ENCODE data around the gene LSG1.

The LSG1 gene

DNA sequence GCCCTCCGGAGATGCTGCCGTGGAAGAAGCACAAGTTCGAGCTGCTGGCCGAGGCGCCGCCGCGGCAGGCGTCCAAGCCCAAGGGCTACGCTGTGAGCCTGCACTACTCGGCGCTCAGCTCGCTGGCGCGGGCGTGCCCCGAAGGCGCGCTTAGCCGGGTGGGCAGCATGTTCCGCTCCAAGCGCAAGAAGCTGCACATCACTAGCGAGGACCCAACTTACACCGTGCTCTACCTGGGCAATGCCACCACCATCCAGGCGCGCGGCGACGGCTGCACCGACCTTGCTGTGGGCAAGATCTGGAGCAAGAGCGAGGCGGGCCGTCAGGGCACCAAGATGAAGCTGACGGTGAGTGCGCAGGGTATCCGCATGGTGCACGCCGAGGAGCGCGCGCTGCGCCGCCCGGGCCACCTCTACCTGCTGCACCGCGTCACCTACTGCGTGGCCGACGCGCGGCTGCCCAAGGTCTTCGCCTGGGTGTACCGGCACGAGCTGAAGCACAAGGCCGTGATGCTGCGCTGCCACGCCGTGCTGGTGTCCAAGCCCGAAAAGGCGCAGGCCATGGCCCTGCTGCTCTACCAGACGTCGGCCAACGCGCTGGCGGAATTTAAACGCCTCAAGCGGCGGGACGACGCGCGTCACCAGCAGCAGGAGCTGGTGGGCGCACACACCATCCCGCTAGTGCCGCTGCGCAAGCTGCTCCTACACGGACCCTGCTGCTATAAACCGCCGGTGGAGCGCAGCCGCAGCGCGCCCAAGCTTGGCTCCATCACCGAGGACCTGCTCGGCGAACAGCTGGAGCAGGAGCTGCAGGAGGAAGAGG lies 15.0 kb upstream of the LSG1 start:
- peak; percentile 50 for DNase-seq (ENCODE audit: low spot score)

DNA sequence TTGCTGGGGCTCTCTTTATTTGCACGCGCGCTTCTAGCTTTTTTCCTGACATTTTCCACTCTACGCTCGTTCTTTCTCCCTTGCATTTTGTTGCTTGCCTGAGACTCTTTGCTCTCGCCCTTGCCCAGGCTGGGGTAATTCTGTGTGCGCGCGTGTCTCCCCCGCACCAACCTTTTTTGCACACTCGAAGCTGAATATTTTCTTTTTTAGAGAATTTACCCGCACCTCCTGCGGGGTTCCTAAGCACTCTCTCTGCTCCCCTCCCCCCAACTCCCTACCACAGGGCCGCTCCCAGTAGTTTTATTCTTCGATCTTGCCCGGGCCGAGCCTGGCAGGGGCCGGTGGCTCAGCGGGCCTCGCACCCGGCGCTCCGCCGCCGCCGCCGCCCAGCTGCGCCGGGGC lies 14.4 kb upstream of the LSG1 start:
- peak; percentile 20 for DNase-seq (ENCODE audit: low spot score)

GRCh38 chr3:194685718-194686413 lies 13.9 kb upstream of the LSG1 start, which contains the start of gene FAM43A:
Gene FAM43A (plus strand): TSS chr3:194685883. CDS start chr3:194686827, 944 bp downstream.
- peak; percentile 95 for DNase-seq (ENCODE audit: low spot score)

DNA sequence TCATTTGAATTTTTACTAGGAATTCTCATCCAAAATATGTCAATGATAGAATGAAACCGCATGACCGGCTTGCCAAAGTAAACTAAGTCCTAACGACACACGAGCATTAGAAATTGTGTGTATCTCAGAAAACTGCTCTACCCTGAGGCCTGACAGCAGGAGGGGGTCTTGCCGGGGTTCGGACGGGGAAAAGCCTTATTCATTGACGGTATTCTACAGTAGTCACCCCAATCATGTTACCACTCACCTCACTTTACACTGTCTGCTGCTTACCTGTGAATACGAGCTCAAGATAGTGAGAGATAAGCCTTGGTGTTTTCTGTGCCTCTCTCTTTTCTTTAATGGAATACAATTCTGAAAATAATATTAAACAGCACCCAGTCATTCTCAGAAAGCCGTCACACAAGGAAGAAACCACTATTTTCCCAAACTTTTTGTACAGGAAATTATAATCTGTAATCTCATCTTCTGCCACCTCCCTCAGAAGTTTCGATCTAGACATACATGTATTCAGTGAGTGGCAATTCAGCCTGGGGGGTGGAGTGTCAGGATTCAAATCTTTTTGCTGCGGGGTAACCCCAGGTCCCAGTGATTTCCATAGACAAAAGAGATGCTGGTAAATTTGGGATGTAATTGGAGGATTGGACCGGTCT lies 13.2 kb upstream of the LSG1 start:
- DNase-seq (ENCODE audit: low spot score) = no peak

- DNase-seq (ENCODE audit: low spot score) = no peak
Measured at GRCh38 chr3:194683380-194683779, 11.4 kb upstream of the LSG1 start.

- DNase-seq (ENCODE audit: low spot score) = peak; percentile 87
Measured at GRCh38 chr3:194682694-194683310, 10.8 kb upstream of the LSG1 start.

- DNase-seq (ENCODE audit: low spot score) = no peak
Measured at GRCh38 chr3:194682189-194682693, 10.2 kb upstream of the LSG1 start.

DNA sequence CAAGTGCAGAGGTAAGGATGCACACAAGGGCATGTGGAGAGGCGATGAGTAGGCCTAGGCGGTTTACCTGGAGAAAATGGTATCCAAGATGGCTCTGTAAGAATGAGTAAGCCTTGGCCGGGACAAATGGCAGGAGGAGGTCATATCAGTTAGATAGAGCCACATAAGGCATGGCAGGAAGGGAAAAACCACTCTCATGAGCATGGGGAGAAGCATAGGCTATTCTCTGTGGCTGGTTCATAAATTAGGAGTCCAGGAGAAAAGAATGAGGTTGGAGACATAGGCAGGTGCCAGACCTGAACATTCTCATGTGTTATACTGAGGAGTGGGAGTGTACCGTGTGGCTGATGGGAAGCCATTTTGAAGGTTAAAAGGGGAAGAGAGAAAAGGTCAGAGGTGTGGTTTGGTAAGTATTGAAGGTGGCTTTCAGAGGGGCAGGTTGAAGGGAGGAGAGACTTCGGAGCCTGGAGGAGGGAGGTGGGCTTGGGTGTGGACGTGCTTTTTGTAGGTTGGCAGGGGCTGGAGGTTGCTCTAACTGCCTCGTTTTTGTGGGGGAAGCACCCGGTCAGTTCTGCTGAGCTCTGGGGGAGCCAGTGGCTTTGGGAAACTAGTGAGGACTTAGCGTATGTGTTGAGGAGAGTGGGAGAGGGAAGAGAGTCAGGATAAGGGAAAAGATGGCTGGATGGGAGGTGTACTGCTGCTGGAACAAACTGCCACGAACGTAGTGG lies 9.1 kb upstream of the LSG1 start:
- DNase-seq (ENCODE audit: low spot score) = no peak

DNA sequence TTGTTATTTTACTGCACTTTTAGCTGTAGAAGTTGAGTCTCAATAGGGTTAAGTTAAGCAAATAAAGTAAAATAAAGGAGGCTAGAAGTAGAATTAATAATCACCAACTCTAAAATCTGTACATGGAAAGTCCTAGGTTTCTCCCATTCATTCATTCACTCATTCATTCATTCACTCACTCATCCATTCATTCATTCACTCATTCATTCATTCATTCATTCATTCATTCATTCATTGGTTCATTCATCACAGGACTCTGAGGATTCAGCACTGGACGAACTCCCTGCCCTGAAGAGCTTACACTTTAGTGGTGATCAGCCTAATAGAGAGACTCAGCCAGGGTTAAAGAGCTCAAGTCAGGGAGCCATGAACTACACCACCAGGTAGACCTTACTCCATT lies 4.5 kb upstream of the LSG1 start:
- DNase-seq (ENCODE audit: low spot score) = no peak

DNA sequence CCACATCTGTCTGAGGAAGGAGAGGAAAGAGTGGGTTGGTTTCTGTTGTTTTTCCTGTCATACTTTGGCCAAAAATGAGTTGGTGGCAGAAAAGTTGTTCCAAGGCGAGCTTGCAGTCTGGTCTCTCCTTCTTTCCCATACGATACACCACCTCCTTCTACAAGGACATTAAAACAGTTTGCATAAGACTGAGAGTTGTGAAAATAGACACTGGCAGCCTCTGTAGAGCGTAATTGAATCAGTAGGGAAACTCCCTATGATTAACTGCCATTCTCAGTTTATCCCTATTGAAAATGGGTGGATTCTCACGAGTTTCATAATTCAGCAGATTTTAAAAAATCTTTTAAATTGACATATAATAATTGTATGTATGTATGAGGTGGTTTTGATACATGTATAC lies 3.7 kb upstream of the LSG1 start:
- DNase-seq (ENCODE audit: low spot score) = no peak

DNA sequence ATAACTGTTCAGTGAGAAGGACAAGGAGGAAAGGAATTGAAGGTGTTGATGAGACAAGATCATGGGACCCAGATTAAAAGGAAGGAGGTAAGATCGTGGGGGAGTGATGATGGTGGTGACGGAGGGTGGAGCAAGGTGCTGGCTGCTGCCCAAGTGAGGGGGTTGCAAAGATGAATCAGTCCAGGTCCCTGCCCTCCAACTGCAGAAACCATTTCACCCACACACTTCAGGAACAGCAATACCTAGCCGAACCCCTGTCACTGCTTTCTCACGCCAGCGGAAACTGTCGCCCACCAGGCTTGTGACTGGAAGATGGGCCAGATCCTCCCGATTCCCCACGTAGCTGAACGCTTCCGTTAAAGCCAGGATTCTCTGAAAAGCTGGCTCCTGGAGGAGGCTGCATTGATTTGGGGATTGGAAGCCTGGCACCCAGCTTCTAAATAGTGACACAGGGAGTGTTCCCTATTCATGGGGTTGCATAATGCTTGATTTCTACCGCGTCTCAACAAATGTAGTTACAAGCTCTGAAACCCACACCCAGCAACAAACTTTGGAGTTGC lies 3.2 kb upstream of the LSG1 start:
- no peak for DNase-seq (ENCODE audit: low spot score)

GRCh38 chr3:194673761-194674160 lies 1.8 kb upstream of the LSG1 start:
- no peak for DNase-seq (ENCODE audit: low spot score)

DNA sequence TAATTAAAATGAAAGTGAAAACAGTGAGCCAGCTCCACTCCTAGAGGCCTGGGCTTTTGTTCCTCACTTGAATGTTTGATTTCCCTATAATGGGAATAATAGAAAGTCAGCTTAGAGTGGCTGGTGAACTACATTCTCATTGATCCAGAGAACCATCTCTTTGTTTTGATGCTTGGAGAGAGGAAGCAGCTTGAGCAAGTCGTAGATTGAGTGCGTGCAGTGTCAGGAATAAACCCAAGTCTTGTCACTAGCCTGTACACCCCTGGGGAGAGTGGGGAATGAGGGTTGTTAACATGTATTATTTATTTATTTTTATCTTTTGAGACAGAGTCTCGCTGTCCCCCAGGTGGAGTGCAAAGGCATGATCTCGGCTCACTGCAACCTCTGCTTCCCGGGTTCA lies 885 bp upstream of the LSG1 start:
- no peak for DNase-seq (ENCODE audit: low spot score)

DNA sequence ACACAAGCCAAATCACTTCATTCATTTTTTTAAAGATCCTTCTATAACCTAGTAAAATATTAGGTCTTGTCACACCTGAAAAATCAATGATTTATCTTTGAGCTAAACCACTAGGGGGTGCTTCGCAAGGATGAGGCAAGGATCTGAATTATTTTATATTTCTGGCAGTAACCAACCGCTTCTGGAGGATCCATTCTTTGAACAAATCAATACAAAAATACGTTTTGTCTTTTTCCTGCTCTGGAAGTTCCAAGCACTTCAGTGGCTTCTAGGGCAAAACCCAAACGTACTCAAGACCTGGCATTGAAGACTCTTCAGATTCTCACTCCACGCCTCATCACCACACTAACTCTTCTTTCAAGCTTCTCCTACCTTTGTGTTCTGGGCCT lies 486 bp downstream of the LSG1 start:
- peak; percentile 44 for DNase-seq (ENCODE audit: low spot score)

GRCh38 chr3:194667363-194667762 lies 4.6 kb downstream of the LSG1 start:
- no peak for DNase-seq (ENCODE audit: low spot score)

DNA sequence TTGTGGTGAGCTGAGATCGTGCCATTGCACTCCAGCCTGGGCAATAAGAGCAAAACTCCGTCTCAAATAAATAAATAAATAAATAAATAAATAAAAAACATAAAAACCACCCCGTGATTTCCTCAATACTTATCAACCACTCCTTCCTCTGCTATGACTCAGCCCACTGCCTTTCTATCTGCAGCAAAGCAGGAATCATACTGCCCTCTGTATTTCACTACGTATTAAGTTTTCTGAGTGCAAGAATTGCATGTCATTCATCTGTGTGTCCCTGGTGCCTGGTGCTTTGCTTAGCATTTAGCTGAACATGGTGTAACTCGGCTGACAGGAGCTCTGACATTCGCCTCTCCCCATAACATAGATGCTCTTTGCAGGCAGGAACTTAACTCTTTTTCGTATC lies 7.1 kb downstream of the LSG1 start:
- no peak for DNase-seq (ENCODE audit: low spot score)

DNA sequence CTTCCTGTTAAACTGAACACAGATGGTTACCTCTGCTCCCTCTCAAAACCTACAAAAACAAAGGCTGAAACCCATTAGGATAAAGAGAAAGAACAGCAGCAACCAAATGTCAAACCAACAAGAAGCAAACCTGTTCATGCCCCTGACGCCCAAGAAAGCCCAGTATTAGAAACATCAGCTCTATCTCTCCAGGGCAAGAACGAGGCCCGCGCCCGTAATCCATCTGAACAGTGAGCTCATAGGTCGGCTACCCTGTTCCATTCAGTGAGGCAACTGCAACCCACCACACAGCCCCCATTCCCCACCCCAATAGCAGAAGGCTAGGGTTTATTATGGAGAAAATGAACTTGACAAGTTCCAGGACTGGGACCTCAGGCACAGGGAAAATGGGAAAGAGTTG lies 10.0 kb downstream of the LSG1 start:
- no peak for DNase-seq (ENCODE audit: low spot score)

- DNase-seq (ENCODE audit: low spot score) = no peak
Measured at GRCh38 chr3:194661374-194661773, 10.6 kb downstream of the LSG1 start.

- no peak for DNase-seq (ENCODE audit: low spot score)
Measured at GRCh38 chr3:194659778-194660177, 12.2 kb downstream of the LSG1 start.

DNA sequence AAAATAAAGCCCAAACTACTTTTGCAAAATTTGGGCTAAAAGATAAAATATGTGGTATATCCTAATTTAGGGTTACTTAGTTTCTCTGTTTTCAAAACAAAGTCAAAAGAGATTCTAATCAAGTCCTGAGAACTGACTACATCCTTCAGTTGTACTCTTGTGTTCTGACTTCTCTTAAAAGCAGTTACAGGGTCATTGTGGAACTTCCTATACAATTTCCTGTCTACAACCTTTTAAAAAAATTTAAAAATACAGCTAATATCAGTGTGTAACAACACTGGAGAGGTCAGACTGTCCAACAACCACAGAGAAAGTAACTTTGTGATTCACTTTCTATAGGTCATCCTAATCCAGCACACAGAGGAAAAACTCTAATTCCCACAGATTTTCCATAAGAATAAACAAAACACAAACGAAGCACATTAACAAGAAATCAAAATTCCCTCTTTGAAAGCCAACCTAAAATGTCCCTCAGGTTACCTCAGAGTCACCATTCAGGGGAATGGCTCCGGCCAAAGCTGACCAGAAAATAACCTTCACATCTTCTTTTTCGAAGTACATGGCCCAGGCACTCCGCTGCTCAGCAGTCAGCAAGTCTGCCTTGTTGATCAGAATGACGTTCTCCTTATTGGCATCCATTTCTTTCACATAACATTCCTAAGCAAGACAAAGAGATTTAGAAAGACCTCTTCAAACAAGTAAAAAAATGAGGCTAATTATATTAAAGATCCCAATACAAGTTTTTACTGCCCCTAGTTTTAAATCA lies 13.3 kb downstream of the LSG1 start:
- DNase-seq (ENCODE audit: low spot score) = no peak

GRCh38 chr3:194657439-194657838 lies 14.6 kb downstream of the LSG1 start:
- no peak for DNase-seq (ENCODE audit: low spot score)
